GM19467 (cell line): ENCODE measurements around the gene PSMA4.
"Not testable (repeated sequence)": the region's sequence is repeated elsewhere in the genome, so short reads cannot be mapped to it uniquely, and the experiment has no call there.

Experiments used
- ATAC-seq: cut with Tn5 transposase; IDR thresholded peaks from one replicate; pipeline ENCODE4 v1.9.1; 2021; ENCODE audit warnings: mild to moderate bottlenecking, moderate library complexity; ENCODE audit not compliant: unreplicated experiment

The PSMA4 gene

GRCh38 chr15:78550815-78551214 is 10.6 kb downstream of the PSMA4 start:
- no peak for ATAC-seq

GRCh38 chr15:78551902-78552301 is 11.7 kb downstream of the PSMA4 start:
- ATAC-seq, result no peak

- no peak for ATAC-seq
Observed at GRCh38 chr15:78552597-78552996, 12.4 kb downstream of the PSMA4 start.

- ATAC-seq, result not testable (repeated sequence)
Observed at GRCh38 chr15:78560201-78560600, 20.0 kb downstream of the PSMA4 start.

- ATAC-seq, result no peak
Observed at GRCh38 chr15:78561490-78561889, 21.2 kb downstream of the PSMA4 start.

- ATAC-seq, result no peak
Observed at GRCh38 chr15:78563092-78563491, 22.8 kb downstream of the PSMA4 start.

GRCh38 chr15:78564743-78565096 is 24.5 kb downstream of the PSMA4 start:
- peak; percentile 12 for ATAC-seq

GRCh38 chr15:78565097-78565950 is 25.1 kb downstream of the PSMA4 start, which contains the start of gene CHRNA5:
TSS of gene CHRNA5 (plus strand) at chr15:78565520. CDS start at chr15:78565720, 200 bp downstream.
- ATAC-seq, result peak; percentile 81

GRCh38 chr15:78565951-78566774 is 25.9 kb downstream of the PSMA4 start:
- ATAC-seq, result no peak

- no peak for ATAC-seq
Observed at GRCh38 chr15:78567531-78567930, 27.3 kb downstream of the PSMA4 start.

GRCh38 chr15:78570710-78571109 is 30.5 kb downstream of the PSMA4 start:
- ATAC-seq, result no peak

- ATAC-seq, result no peak
Observed at GRCh38 chr15:78571382-78571781, 31.1 kb downstream of the PSMA4 start.

- ATAC-seq, result no peak
Observed at GRCh38 chr15:78573416-78573815, 33.2 kb downstream of the PSMA4 start.

- no peak for ATAC-seq
Observed at GRCh38 chr15:78574944-78575343, 34.7 kb downstream of the PSMA4 start.

GRCh38 chr15:78597583-78597982 is 57.3 kb downstream of the PSMA4 start:
- ATAC-seq, result no peak

GRCh38 chr15:78598348-78598747 is 58.1 kb downstream of the PSMA4 start:
- ATAC-seq, result no peak

- no peak for ATAC-seq
Observed at GRCh38 chr15:78599189-78599588, 58.9 kb downstream of the PSMA4 start.
